ENCODE data around the gene RABGGTB.
A peak's percentile ranks its signal among the peaks of the same experiment; 100 is the strongest.
"Not testable (repeated sequence)": the region's sequence is repeated elsewhere in the genome, so short reads cannot be mapped to it uniquely, and the experiment has no call there.

The RABGGTB gene

GRCh38 chr1:75785983-75786853, at the start of gene RABGGTB:
TSS of gene RABGGTB (plus strand) at chr1:75786256. CDS start at chr1:75786272, 16 bp downstream.
- peak; percentile 90 for DNase-seq (ENCODE audit: extremely low read depth, low read depth)
- TF ChIP-seq, protein P1, sequence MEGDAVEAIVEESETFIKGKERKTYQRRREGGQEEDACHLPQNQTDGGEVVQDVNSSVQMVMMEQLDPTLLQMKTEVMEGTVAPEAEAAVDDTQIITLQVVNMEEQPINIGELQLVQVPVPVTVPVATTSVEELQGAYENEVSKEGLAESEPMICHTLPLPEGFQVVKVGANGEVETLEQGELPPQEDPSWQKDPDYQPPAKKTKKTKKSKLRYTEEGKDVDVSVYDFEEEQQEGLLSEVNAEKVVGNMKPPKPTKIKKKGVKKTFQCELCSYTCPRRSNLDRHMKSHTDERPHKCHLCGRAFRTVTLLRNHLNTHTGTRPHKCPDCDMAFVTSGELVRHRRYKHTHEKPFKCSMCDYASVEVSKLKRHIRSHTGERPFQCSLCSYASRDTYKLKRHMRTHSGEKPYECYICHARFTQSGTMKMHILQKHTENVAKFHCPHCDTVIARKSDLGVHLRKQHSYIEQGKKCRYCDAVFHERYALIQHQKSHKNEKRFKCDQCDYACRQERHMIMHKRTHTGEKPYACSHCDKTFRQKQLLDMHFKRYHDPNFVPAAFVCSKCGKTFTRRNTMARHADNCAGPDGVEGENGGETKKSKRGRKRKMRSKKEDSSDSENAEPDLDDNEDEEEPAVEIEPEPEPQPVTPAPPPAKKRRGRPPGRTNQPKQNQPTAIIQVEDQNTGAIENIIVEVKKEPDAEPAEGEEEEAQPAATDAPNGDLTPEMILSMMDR (IDR thresholded peaks at IDR 0.05; ENCODE audit: low read depth, low read length): no peak; the same call in 1 of the 2 replicates

- TF ChIP-seq, protein P1 (IDR thresholded peaks at IDR 0.05; ENCODE audit: low read depth, low read length): no peak
These were observed 43.9 kb upstream of the RABGGTB start for GRCh38 chr1:75742047-75742625.

DNA sequence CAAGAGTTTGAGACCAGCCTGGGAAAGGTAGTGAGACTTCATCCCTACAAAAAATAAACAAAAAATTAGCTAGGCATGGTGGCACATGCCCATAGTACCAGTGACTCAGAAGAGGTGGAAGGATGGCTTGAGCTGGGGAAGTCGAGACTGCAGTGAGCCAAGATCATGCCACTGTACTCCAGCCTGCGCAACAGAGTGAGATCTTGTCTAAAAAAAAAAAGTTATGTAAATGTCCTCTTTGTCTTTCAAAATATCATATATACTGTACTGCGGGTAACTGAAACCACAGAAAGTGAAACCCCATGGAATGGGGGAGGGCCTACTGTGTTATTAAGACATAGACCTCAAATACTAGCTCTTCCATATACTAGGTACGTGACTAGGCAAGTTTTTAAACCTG, 40.8 kb upstream of the RABGGTB start:
- TF ChIP-seq, protein P1 (IDR thresholded peaks at IDR 0.05; ENCODE audit: low read depth, low read length): no peak
- DNase-seq (ENCODE audit: extremely low read depth, low read depth): no peak

More at GRCh38 chr1:75742047-75742625, 43.9 kb upstream of the RABGGTB start:
- no peak for DNase-seq (ENCODE audit: extremely low read depth, low read depth)

- not testable (repeated sequence) for DNase-seq (ENCODE audit: extremely low read depth, low read depth)
These were observed 28.8 kb upstream of the RABGGTB start for GRCh38 chr1:75757210-75757609.

DNA sequence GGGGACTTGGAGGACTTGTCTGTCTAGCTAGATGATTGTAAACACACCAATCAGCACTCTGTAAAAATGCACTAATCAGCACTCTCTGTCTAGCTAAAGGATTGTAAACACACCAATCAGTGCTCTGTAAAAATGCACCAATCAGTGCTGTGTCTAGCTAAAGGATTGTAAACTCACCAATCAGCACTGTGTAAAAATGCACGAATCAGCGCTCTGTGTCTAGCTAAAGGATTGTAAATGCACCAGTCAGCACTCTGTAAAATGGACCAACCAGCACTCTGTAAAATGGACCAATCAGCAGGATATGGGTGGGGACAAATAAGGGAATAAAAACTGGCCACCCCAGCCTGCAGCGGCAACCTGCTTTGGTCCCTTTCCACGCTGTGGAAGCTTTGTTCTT, 27.5 kb upstream of the RABGGTB start:
- not testable (repeated sequence) for DNase-seq (ENCODE audit: extremely low read depth, low read depth)

- TF ChIP-seq, protein P1 (IDR thresholded peaks at IDR 0.05; ENCODE audit: low read depth, low read length): no peak
- DNase-seq (ENCODE audit: extremely low read depth, low read depth): no peak
These were observed 21.9 kb upstream of the RABGGTB start for GRCh38 chr1:75764057-75764655.

DNA sequence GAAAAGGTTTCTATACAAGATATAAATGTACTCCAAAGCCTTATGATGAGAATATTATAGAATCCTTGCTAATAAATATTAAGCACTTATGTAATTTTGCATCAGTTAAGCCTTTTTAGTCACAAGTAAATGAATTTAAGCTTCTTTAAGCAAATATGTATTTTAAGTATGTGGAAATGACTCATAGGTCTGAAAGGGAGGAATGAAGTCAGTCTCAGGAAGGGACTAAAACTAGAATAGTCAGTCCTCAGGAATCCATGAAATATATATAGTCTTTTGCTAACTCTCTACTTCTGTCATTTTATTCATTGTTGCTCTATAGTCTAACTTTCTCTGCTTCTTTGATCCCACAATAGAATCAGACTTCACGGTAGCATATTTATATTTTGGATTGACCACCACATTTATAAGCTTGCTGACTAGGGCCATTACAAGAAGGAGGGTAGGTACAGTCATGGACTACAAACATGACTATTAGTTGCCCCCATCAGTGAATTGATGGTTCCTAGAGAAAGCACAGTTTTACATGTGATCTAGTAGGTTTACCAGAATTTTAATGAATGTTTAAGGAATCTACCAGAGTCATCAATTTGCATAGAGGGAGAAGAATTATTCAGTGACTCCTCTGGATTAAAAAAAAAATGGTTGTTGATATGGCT, 20.2 kb upstream of the RABGGTB start:
- DNase-seq (ENCODE audit: extremely low read depth, low read depth): peak; percentile 16
- TF ChIP-seq, protein P1 (IDR thresholded peaks at IDR 0.05; ENCODE audit: low read depth, low read length): no peak

- TF ChIP-seq, protein P1 (IDR thresholded peaks at IDR 0.05; ENCODE audit: low read depth, low read length): no peak
- no peak for DNase-seq (ENCODE audit: extremely low read depth, low read depth)
These were observed 18.0 kb upstream of the RABGGTB start for GRCh38 chr1:75768016-75768415.
